Mucosa of gallbladder (tissue), 1 donor: Measurements from ENCODE around the gene ZNF287. TPM values are rescaled to one million over a fixed set of nuclear protein-coding genes. Genes with fewer than 3 reads are reported as not detected.
"Not testable (repeated sequence)": the region's sequence is repeated elsewhere in the genome, so short reads cannot be mapped to it uniquely, and the experiment has no call there.

ENCODE experiments used
- DNase-seq: peaks from one replicate; pipeline ENCODE4 v3.0.0-alpha.2; 2020; ENCODE audit warnings: low spot score
- total RNA-seq: library from RNA; stranded (reverse); gene quantifications from one replicate; pipeline ENCODE4 v1.2.1, GENCODE V29; 2021
- donor health status: DM: no; HTN: no; CAD: no.

Gene ZNF287
- total RNA-seq, result 7.7 TPM

DNA sequence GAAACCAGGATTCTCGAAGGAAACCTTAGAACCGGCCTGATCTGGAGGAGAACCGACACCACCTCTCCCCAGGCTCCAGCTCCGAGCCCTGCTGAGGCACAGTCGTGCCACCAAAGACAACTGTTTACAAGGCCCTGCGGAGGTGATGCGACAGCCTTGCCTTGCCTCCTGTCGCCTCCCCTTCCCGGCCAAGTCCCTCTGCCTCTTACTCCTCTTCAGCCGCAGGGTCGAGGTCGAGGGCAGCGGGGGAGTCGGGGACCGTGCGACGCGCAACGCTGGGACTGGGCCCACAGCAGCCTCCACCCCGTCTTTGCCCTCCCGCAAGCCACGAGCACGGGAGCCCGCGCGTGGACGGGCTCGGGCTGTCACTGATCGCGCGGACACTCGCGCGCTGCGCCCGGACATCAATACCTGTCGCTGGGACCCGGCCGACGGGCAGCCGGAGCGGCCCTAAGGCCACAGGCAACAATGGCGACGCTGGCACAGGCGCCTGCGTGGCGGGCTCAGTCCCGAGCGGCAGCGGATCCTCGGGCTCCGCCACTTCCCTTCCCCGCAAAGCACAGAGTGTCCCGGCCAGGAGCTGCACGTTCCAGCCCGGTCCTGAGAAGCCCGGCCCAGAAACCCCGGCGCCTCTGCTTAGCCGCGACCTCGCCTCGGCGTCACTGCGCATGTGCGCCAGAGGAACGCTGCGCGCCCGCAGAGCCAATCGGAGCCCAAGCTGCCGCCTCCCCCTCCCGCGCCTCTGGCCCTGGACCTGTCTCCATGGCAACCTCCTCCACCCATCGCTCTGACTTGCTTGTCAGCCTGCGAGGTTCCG lies at the start of gene ZNF287:
ZNF287 (minus strand) TSS at position 664 of the 817 bp plus-strand sequence. CDS start 1,473 bp downstream, outside the sequence.
- DNase-seq, result peak; percentile 96

GRCh38 chr17:16617481-16618060 lies 48.6 kb upstream of the ZNF287 start:
- DNase-seq, result no peak

- no peak for DNase-seq
Observed at GRCh38 chr17:16599537-16599936, 30.5 kb upstream of the ZNF287 start.

DNA sequence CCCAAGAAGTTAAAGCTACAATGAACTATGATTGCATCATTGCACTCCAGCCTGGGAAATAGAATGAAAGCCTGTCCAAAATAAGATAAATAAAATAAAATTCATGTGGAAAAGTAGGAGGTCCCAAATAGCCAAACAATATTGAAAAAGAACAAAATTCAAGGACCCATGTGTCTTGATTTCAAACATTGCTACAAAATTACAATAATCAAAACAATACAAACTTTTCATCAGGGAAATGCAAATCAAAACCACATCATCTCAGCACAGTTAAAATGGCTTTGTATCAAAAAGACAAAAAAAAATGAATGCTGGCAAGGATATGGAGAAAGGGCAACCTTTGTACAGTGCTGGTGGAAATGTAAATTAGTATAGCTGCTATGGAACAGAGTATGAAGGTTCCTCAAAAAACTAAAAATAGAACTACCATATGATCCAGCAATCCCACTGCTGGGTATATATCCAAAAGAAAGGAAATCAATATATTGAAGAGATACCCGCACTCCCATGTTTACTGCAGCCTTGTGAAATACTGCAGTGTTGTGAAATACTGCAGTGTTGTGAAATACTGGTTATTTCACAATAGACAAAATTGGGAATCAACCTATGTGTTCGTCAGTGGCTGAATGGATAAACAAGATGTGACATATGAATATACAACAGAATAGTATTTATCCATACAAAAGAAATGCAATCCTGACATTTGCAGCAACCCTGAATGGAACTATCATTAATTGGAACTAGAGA lies 24.5 kb upstream of the ZNF287 start:
- DNase-seq, result no peak

DNA sequence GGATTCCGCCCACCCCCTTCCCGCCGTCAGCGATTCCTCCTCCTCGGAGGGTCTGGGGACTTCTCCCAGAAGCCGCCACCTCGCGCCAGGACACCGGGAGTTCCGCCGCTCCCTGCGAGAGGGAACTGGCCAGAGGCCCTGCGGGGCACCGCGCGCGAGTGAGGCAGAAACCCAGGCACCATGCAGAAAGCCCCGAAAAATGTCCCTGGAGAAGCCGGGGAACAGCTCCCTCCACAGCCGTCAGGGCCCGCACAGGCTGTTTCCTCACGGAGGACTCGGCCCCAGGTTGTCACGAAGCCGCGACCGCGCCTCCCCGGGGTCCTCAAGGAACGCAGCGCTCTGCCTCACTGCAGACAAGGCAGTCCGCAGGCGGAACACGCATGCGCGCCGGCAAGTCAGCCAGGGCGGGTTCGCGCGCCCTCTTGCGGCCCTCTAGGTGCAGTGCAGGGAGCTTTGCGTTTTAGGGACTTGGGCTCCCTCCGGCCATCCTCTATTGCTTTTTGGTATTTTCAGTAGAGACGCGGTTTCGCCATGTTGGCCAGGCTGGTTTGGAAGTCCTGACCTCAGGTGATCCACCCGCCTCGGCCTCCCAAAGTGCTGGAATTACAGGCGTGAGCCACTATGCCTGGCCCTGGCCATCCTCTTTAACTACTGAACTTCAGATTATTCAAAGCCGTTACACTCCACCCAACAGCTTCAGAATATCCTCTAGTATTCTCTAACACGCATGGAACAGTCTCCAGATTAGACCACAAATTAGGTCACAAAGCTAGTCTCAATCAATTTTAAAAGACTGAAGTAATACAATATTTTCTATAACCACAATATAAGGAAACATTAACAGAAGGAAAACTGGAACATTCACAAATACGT lies 20.3 kb upstream of the ZNF287 start:
- peak; percentile 92 for DNase-seq

GRCh38 chr17:16585796-16586195 lies 16.8 kb upstream of the ZNF287 start:
- no peak for DNase-seq

- DNase-seq, result peak; percentile 94
Observed at GRCh38 chr17:16584273-16584995, 15.4 kb upstream of the ZNF287 start.

DNA sequence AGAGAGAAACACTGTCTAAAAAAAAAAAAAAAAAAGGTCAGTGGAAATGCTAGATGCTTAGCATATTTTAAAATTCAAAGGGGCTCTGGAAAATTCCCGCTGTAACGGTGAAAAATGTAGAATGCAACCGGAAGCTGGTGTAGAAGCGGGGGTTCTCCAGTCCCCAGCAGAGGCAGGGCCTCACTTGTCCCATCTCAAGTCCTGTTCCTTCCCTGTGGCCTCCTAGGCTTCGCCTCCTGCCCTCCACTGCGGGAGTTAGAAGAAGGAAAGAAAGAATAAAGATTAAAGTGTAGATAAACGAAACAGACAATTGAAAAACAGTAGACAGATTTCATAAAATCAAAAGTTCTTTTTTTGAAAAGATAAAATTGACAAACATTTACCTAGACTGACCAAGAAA lies 14.8 kb upstream of the ZNF287 start:
- DNase-seq, result no peak

GRCh38 chr17:16573466-16573865 lies 4.5 kb upstream of the ZNF287 start:
- no peak for DNase-seq

- DNase-seq, result no peak
Observed at GRCh38 chr17:16569358-16569712, 331 bp upstream of the ZNF287 start.

GRCh38 chr17:16552637-16553045 lies 16.4 kb downstream of the ZNF287 start:
- no peak for DNase-seq

- no peak for DNase-seq
Observed at GRCh38 chr17:16551878-16552636, 16.9 kb downstream of the ZNF287 start.

DNA sequence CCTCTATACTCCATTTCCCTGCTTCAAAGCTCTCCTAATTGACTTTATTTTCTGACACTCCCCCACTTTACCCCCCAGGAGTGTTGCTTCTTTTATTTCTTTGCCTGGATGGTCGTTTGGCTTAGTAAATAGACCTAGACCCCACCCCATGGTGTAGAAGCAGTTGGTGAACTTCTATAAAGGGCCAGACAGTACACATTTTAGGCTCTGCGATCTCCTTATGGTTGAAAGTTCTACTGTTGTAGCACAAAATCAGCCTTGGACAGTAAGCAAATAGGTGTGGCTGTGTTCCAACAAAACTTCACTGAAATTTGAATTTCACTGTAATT lies 31.9 kb downstream of the ZNF287 start:
- no peak for DNase-seq

DNA sequence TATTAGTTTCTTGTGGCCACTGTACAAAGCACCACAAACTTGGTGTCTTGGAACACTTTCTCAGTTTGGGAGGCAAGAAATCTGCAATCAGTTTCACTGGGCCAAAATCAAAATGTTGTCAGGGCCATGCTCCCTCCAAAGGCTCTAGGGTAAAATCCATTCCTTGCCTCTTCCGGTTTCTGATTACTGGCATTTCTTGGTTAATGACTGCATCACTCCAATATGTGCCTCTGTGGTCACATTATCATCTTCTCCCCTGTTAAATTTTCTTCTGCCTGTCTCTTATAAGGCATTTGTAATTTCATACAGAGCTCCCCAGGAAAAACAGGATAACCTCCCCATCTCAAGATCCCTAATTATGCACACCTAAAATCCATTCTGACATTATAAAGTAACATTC lies 34.8 kb downstream of the ZNF287 start:
- no peak for DNase-seq

- no peak for DNase-seq
Observed at GRCh38 chr17:16529906-16530305, 39.1 kb downstream of the ZNF287 start.

- no peak for DNase-seq
Observed at GRCh38 chr17:16527298-16527697, 41.7 kb downstream of the ZNF287 start.

GRCh38 chr17:16525556-16525955 lies 43.4 kb downstream of the ZNF287 start:
- not testable (repeated sequence) for DNase-seq

DNA sequence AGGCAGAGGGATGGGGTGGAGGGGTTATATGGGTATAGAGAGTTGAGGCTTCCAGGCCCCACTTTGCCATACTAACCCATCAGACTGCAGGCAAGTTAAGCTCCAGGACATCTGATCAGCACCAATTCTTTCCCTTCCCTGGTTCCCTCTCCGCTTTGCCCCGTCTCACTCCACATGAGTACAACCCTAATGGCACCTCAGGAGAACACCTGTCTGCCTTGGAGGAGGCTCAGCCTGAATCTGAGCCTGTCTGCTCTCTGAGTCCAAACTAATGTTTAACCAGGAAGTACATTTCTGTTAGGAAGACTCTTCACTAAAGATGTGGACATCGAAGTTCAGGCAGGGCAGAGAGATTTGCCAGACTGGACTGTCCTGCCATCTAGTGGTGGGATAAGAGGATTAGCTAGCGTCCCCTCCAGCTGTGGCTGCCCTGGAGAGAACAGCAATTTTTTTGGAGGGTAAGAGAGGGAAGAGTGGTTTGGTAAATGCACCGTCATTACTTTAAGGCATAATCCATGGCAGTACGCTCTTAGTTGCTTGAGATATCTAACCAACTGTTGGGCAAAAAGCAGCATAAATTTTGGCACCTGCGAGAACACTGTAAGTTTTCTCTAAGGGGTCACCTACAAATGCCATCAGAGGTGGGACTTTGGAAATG lies 47.8 kb downstream of the ZNF287 start:
- DNase-seq, result peak; percentile 88

DNA sequence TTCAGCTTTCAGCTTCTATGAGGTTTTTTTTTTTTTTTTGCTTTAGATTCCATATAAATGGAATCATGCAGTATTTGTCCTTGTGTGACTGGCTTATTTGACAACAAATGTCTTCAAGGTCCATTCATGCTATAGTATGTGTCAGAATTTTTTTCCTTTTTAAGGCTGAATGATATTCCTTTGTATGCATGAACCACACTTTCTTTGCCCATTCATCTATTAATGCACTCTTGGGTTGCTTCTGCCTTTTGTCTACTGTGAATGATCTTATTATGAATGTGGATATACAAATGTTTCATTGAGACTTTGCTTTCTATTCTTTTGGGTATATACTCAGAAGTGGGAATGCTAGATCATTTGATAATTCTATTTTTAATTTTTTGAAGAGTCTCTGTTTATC lies 50.0 kb downstream of the ZNF287 start:
- no peak for DNase-seq

DNA sequence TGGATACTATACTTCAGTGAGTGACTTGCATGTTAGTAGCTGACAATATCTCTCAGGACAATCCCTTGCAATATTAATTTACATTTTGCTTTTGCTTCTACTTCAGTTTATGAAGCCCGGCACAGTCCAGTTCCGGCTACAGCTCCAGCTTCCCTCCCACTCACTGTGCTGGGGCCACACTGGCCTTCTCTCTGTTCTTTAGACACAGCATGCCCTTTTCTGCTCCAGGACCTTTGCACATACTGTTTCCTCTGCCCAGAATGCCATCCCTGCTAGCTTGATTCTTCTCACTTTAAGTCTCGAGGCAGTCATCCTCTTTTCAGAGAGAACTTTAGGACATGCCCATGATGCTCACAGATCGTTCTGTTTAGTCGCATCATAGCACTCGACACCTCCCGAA lies 51.5 kb downstream of the ZNF287 start:
- no peak for DNase-seq
